KMS-11 (cell line): ENCODE results near the gene COG8.

ENCODE experiments used
- H2AFZ ChIP-seq: fragments of 200-600 bp; sonication (generic); 2 replicates; pipeline ENCODE4 v1.6.1; 2016; ENCODE audit warnings: antibody characterized with exemption, mixed run types, low read depth
- H3K27ac ChIP-seq: fragments of 200-600 bp; sonication (generic); 2 replicates; pipeline ENCODE4 v1.6.1; 2016; ENCODE audit warnings: mild to moderate bottlenecking, mixed run types
- H3K27me3 ChIP-seq: fragments of 200-600 bp; sonication (generic); 2 replicates; pipeline ENCODE4 v1.6.1; 2017; ENCODE audit warnings: mild to moderate bottlenecking, low read depth, mixed run types, moderate library complexity; ENCODE audit not compliant: insufficient read depth
- H3K36me3 ChIP-seq: fragments of 200-600 bp; sonication (generic); 2 replicates; pipeline ENCODE4 v1.6.1; 2017; ENCODE audit warnings: mild to moderate bottlenecking, mixed run types; ENCODE audit not compliant: insufficient read depth
- H3K4me1 ChIP-seq: fragments of 200-600 bp; sonication (generic); 2 replicates; pipeline ENCODE4 v1.6.1; 2016; ENCODE audit warnings: mild to moderate bottlenecking, low read depth, mixed run types; ENCODE audit not compliant: poor library complexity, severe bottlenecking
- H3K4me2 ChIP-seq: fragments of 200-600 bp; sonication (generic); 2 replicates; pipeline ENCODE4 v1.7.0; 2016; ENCODE audit warnings: mild to moderate bottlenecking, mixed run types
- H3K4me3 ChIP-seq: fragments of 200-600 bp; sonication (generic); IDR thresholded peaks from 2 replicates; pipeline ENCODE4 v1.6.1; 2017; ENCODE audit warnings: low read depth, low read length, mixed read lengths; ENCODE audit not compliant: insufficient read depth
- H3K79me2 ChIP-seq: fragments of 200-600 bp; sonication (generic); 2 replicates; pipeline ENCODE4 v1.6.1; 2016; ENCODE audit warnings: low read depth, mixed run types; ENCODE audit not compliant: insufficient read depth
- H3K9ac ChIP-seq: fragments of 200-600 bp; sonication (generic); 2 replicates; pipeline ENCODE4 v1.6.1; 2016; ENCODE audit warnings: mild to moderate bottlenecking, mixed run types
- H4K20me1 ChIP-seq: fragments of 200-600 bp; sonication (generic); 2 replicates; pipeline ENCODE4 v1.6.1; 2016; ENCODE audit warnings: mild to moderate bottlenecking, mixed run types; ENCODE audit not compliant: insufficient read depth
- TF ChIP-seq, protein P1 (sequence below): fragments of 200-600 bp; sonication (generic); conservative IDR thresholded peaks from 2 replicates; pipeline ENCODE4 v1.6.1; 2017; ENCODE audit warnings: low read depth, mild to moderate bottlenecking, antibody characterized with exemption, low read length, moderate library complexity, mixed read lengths

Gene COG8

DNA sequence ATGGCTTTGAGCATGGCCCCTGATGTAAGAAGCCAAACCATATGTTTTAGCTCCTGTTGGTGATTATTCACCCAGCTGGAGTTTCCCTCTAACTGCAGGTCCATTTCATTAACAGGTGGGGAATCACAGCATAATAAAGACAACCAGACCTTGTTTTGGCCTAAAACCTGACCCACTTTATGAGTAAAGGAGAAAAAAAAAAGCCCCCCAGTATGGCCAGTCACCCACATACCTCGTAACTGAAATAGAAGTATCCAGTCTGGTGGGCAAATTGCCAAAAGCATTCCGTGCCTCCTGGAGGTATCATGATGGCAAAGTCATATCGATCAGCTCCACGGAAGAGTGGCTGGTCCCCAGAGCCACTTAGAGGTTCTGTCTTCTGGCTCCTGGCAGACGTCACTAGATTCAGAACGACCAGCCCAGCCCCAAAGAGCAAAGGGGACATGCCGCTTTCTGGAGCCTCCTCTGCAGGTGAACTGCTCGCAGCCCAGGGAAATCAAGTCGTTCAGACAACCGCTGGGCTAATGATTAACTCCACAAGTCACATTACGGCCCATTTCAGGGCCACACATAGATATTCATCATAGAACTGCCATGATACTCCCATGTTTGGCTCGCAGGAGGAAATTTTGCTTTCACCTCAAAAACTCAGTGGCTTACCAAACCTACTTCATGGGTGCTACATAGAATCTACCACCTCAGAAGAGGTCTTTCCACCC, 12.1 kb upstream of the COG8 start, which contains the start of gene TMED6:
Gene TMED6 (minus strand): TSS at position 478 of the 719 bp plus-strand sequence. CDS start 33 bp downstream, at position 445.
- TF ChIP-seq, protein P1, sequence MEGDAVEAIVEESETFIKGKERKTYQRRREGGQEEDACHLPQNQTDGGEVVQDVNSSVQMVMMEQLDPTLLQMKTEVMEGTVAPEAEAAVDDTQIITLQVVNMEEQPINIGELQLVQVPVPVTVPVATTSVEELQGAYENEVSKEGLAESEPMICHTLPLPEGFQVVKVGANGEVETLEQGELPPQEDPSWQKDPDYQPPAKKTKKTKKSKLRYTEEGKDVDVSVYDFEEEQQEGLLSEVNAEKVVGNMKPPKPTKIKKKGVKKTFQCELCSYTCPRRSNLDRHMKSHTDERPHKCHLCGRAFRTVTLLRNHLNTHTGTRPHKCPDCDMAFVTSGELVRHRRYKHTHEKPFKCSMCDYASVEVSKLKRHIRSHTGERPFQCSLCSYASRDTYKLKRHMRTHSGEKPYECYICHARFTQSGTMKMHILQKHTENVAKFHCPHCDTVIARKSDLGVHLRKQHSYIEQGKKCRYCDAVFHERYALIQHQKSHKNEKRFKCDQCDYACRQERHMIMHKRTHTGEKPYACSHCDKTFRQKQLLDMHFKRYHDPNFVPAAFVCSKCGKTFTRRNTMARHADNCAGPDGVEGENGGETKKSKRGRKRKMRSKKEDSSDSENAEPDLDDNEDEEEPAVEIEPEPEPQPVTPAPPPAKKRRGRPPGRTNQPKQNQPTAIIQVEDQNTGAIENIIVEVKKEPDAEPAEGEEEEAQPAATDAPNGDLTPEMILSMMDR, result no peak
- no peaks in the 10 kb centered on the region for H4K20me1 ChIP-seq
- H3K36me3 ChIP-seq, result no peaks in the 10 kb centered on the region
- H3K9ac ChIP-seq, result no peak within 1 kb of the TSS
- H3K4me2 ChIP-seq, result no peak within 1 kb of the TSS
- no peak within 1 kb of the TSS for H3K4me3 ChIP-seq
- no peaks in the 10 kb centered on the region for H3K79me2 ChIP-seq
- no peak within 1 kb of the TSS for H2AFZ ChIP-seq
- H3K27me3 ChIP-seq, result no peaks in the 10 kb centered on the region
- H3K27ac ChIP-seq, result no peak within 1 kb of the TSS
- no peaks in the 10 kb centered on the region for H3K4me1 ChIP-seq

DNA sequence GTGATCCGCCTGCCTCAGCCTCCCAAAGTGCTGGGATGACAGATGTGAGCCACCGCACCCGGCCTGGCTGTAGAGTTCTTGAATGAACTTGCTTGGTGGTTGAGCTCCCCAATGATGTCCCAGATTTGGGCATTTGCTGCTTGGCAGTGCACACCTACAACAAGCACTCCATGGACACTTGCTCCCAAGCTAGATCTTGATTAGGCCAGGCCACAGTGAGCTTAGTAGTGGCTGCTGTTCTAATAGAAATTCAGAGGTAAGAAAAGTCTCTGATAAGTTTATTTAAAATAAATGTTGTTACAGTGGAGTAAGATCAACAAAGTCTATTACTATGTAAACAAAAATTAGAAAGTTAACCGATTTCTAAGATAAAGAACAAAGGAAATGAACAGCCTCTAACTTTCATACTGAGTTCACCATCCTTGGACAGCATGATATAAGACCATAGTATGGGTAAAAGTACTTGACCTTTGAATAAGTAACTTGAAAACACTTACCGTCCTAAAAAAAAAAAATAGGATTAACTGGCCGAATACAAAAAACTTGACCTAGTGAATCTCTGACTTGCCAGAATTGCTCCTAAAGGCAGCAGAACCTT, 11.3 kb upstream of the COG8 start:
- no peak overlapping the region for H3K4me3 ChIP-seq
- H3K9ac ChIP-seq, result no peak overlapping the region
- H3K79me2 ChIP-seq, result no peaks in the 10 kb centered on the region
- no peak overlapping the region for H3K4me2 ChIP-seq
- H3K27me3 ChIP-seq, result no peaks in the 10 kb centered on the region
- no peak overlapping the region for H2AFZ ChIP-seq
- TF ChIP-seq, protein P1, result no peak
- no peaks in the 10 kb centered on the region for H3K4me1 ChIP-seq
- no peaks in the 10 kb centered on the region for H4K20me1 ChIP-seq
- H3K27ac ChIP-seq, result no peak overlapping the region
- no peaks in the 10 kb centered on the region for H3K36me3 ChIP-seq

DNA sequence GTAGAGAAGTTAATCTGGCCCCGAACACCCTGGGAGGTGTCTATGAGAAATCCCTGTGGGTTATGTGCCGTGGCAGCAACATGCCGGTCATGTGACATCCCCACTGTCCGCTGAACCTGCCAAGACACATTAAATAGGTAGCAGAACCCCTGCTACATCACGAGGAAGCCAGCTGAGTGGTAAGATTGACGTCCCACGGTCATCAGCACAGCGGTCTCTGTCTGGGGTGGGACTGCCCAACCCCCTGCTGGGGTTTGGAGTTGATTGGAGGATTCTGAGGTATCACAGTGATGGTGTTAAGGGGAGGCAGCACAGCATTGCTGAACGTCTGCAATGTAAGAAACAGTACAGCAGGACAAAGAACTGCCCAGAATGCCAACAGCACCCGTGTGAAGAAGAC, 10.2 kb upstream of the COG8 start:
- H4K20me1 ChIP-seq, result no peaks in the 10 kb centered on the region
- no peaks in the 10 kb centered on the region for H3K27me3 ChIP-seq
- no peak overlapping the region for H3K9ac ChIP-seq
- no peaks in the 10 kb centered on the region for H3K4me1 ChIP-seq
- H3K4me3 ChIP-seq, result no peak overlapping the region
- TF ChIP-seq, protein P1, result no peak
- no peak overlapping the region for H3K4me2 ChIP-seq
- H3K79me2 ChIP-seq, result no peaks in the 10 kb centered on the region
- H3K36me3 ChIP-seq, result no peaks in the 10 kb centered on the region
- H2AFZ ChIP-seq, result no peak overlapping the region
- no peak overlapping the region for H3K27ac ChIP-seq

DNA sequence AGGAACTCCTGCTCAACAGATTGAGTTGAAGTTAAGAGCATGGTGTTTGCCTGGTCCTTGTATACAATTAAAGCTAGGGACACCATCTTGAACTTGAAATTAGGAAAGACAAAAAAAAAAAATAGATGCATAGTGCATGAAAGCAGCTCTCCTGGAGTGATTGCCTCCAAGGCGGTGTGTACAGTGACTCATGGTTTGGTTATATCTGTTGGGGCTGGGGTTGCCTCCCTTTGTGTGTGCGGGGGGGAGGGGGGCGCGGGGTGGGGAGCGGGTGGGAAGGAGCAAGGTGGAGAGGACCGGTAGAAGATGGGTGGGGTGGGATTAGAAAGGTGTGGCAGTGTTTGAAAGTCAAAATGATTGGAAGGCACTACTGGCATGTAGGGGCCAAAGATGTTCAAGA, 8.9 kb upstream of the COG8 start:
- no peaks in the 10 kb centered on the region for H3K27me3 ChIP-seq

More for the DNA sequence above, 8.9 kb upstream of the COG8 start:
- TF ChIP-seq, protein P1, result no peak
- Histone ChIP-seq H3K4me2 (no peak overlapping the region), H3K4me3 (no peak overlapping the region), H3K27ac (no peak overlapping the region), H3K4me1 (no peaks in the 10 kb centered on the region), H3K36me3 (no peaks in the 10 kb centered on the region; the same call in 1 of the 2 replicates), H3K79me2 (no peaks in the 10 kb centered on the region), H4K20me1 (no peaks in the 10 kb centered on the region), H2AFZ (no peak overlapping the region), H3K9ac (no peak overlapping the region)
